K562 (cell line): ENCODE data around the gene MET. TPM values are rescaled to one million over a fixed set of nuclear protein-coding genes. Genes with fewer than 3 reads are reported as not detected.

Source experiments
- ATAC-seq: fragments of 200-7000 bp; cut with Tn5 transposase; 3 replicates; pipeline ENCODE4 v1.9.1; 2020; ENCODE audit warnings: moderate library complexity
- BruUV-seq: library from RNA; stranded (reverse); fragments of 400-500 nt; replicated peaks from 2 replicates; lab custom pipeline; 2021; lab: Mats Ljungman, UMichigan
- CTCF ChIA-PET: fragments of 300-600 bp; formaldehyde crosslinking; extraction: SDS; loops from one replicate; lab custom pipeline; 2021; ENCODE audit warnings: low intra/inter-chr PET ratio; lab: Yijun Ruan, JAX
- POLR2A ChIA-PET: fragments of 300-600, 350-650 bp; sonication (Branson Sonifier 250); formaldehyde crosslinking; extraction: SDS; loops from one replicate; lab custom pipeline; 2021; ENCODE audit warnings: antibody characterized with exemption, inconsistent platforms; lab: Yijun Ruan, JAX
- DNase-seq, 4 experiments: peaks; one replicate each; pipeline versions ENCODE4 v3.0.0 to v3.0.0-alpha.2; 2011 to 2018; ENCODE audit warnings: low spot score in 3 of 4, mixed read lengths in 3 of 4; ENCODE audit errors: extremely low read depth in 1 of 4
- FAIRE-seq: peaks from 2 replicates; lab custom pipeline; 2011; peaks lifted over from hg19 to GRCh38; lab: Jason Lieb, UNC
- H2AFZ ChIP-seq: 2 replicates; pipeline ENCODE4 v1.6.0; 2011; ENCODE audit warnings: low read depth, low read length, control low read depth, inconsistent platforms
- H3K27ac ChIP-seq: fragments of 200-600 bp; 3 replicates; pipeline ENCODE4 v1.8.0; 2011; ENCODE audit warnings: low read depth, mild to moderate bottlenecking, control low read depth, inconsistent platforms, low read length, moderate library complexity, mixed read lengths; ENCODE audit errors: extremely low read depth
- H3K27me3 ChIP-seq, 2 experiments: fragments of 300-600 bp in 1 of 2; 2 replicates in 1 of 2; 3 replicates in 1 of 2; pipeline versions ENCODE4 v1.6.0 to v1.8.0; 2011; ENCODE audit warnings: inconsistent platforms in 2 of 2, low read length in 2 of 2, mild to moderate bottlenecking in 1 of 2, mixed read lengths in 1 of 2, moderate library complexity in 1 of 2; ENCODE audit not compliant: control insufficient read depth in 2 of 2, insufficient read depth in 2 of 2
- H3K36me3 ChIP-seq: fragments of 300-600 bp; 3 replicates; pipeline ENCODE4 v1.8.0; 2011; ENCODE audit warnings: mild to moderate bottlenecking, low read length, inconsistent platforms; ENCODE audit not compliant: control insufficient read depth, insufficient read depth
- H3K4me1 ChIP-seq, 2 experiments: fragments of 200-600 bp in 1 of 2; replicated peaks in 1 of 2; 2 replicates in 1 of 2; 3 replicates in 1 of 2; pipeline versions ENCODE4 v1.5.1 to v1.8.0; 2011; ENCODE audit warnings: inconsistent platforms in 2 of 2, low read length in 2 of 2, mild to moderate bottlenecking in 1 of 2, mixed read lengths in 1 of 2, moderate library complexity in 1 of 2; ENCODE audit not compliant: control insufficient read depth in 2 of 2, insufficient read depth in 2 of 2
- H3K4me2 ChIP-seq: 2 replicates; pipeline ENCODE4 v1.6.1; 2011; ENCODE audit warnings: low read length, control low read depth, inconsistent platforms, mixed read lengths; ENCODE audit not compliant: insufficient read depth
- H3K4me3 ChIP-seq: fragments of 200-600 bp; sonication (generic), shearing (Covaris generic); 2 replicates; pipeline ENCODE4 v1.5.1; 2016; ENCODE audit warnings: control low read depth, inconsistent platforms
- H3K79me2 ChIP-seq: fragments of 200-600 bp; 3 replicates; pipeline ENCODE4 v1.8.0; 2011; ENCODE audit warnings: low read length, inconsistent platforms; ENCODE audit not compliant: control insufficient read depth, insufficient read depth
- H3K9ac ChIP-seq, 2 experiments: 2 replicates each; pipeline versions ENCODE4 v1.6.0 to v1.6.1; 2011; ENCODE audit warnings: low read depth in 2 of 2, low read length in 2 of 2, control low read depth in 1 of 2, inconsistent platforms in 1 of 2, mild to moderate bottlenecking in 1 of 2, mixed read lengths in 1 of 2; ENCODE audit not compliant: insufficient read depth in 1 of 2
- H3K9me1 ChIP-seq: one replicate; pipeline ENCODE4 v1.6.0; 2011; ENCODE audit warnings: inconsistent platforms, mild to moderate bottlenecking, low read length, moderate library complexity; ENCODE audit not compliant: control insufficient read depth, insufficient read depth
- H3K9me3 ChIP-seq: replicated peaks from 2 replicates; pipeline ENCODE4 v1.5.1; 2011; ENCODE audit warnings: low read depth, low read length, inconsistent platforms; ENCODE audit not compliant: control insufficient read depth, insufficient read depth
- H4K20me1 ChIP-seq: replicated peaks from 2 replicates; pipeline ENCODE4 v1.6.1; 2011; ENCODE audit warnings: low read length, inconsistent platforms, mixed read lengths; ENCODE audit not compliant: control insufficient read depth, insufficient read depth
- FOXJ2 ChIP-seq: fragments of 200-800 bp; sonication (Bioruptor generic); IDR thresholded peaks from 2 replicates; pipeline ENCODE4 v1.6.1; 2016; ENCODE audit warnings: missing genetic modification characterization, missing compliant biosample characterization
- HINFP ChIP-seq: fragments of 450-650 bp; conservative IDR thresholded peaks from 2 replicates; pipeline ENCODE4 v1.6.1; 2016; ENCODE audit warnings: missing genetic modification characterization, low read depth, mild to moderate bottlenecking, control low read depth, missing compliant biosample characterization
- SOX6 ChIP-seq: fragments of 450-650 bp; IDR thresholded peaks from 2 replicates; pipeline ENCODE4 v1.6.1; 2014; ENCODE audit warnings: mild to moderate bottlenecking
- ZNF512 ChIP-seq: IDR thresholded peaks from 2 replicates; pipeline ENCODE4 v1.6.1; 2016; ENCODE audit warnings: missing genetic modification characterization, missing compliant biosample characterization
- WGBS: fragments of 100-300 bp; shearing (Covaris generic); methylation state at CpG from one replicate; pipeline ENCODE4 v1.1.6; 2016; ENCODE audit warnings: low coverage, mixed read lengths; ENCODE audit not compliant: insufficient coverage; ENCODE audit errors: missing lambda C conversion rate; 5-methylcytosine and 5-hydroxymethylcytosine counted together
- in situ Hi-C: fragments of 300-500 bp; cut with MboI; formaldehyde crosslinking; loops from 4 replicates; pipeline ENCODE4 v1.15.0; 2018; ENCODE audit warnings: inconsistent platforms, mixed read lengths
- intact Hi-C: fragments of 100-400 bp; cut with micrococcal nuclease; formaldehyde crosslinking; loops from 2 replicates; pipeline ENCODE4 v1.14.2; 2022
- polyA plus RNA-seq, 8 experiments: library from polyadenylated mRNA; depleted of rRNA in 4 of 8; stranded (reverse) in 5 of 8; unstranded in 3 of 8; fragments of >200 nt; fragmentation: Nextera tagmentation in 2 of 8; fragmentation: Illumina TruSeq in 1 of 8; extraction: Ambion mirVana in 2 of 8; extraction: Trizol in 1 of 8; gene quantifications; 2 replicates each; pipeline versions ENCODE4 v1.2.1 to v1.2.3, GENCODE V29; 2011 to 2014; ENCODE audit warnings: inconsistent platforms in 1 of 8, missing spikeins in 1 of 8
- total RNA-seq, 7 experiments: library from RNA; depleted of rRNA in 6 of 7; stranded (reverse); fragments of >200 nt in 6 of 7; fragmentation: Illumina TruSeq in 2 of 7; extraction: Trizol in 2 of 7; gene quantifications; 2 replicates each; pipeline versions ENCODE4 v1.2.1 to v1.2.3, GENCODE V29; 2011 to 2021; ENCODE audit warnings: low replicate concordance in 1 of 7

MET gene
- total and polyA plus RNA-seq, 9 of the 15 experiments (the other 6 are each of a cell fraction or from before 2014, with no cell fraction given): 0.84 to 2.4 (median 1.1) TPM

GRCh38 chr7:116807011-116807560, 135.1 kb downstream of the MET start:
- no peaks in the 10 kb centered on the region for H3K4me1 ChIP-seq
- TF ChIP-seq FOXJ2 (tag) (no peak), HINFP (tag) (no peak), ZNF512 (0 out of 2 replicates have a peak, but pooled peaks have one; percentile 19), SOX6 (no peak)
- TF ChIP-seq, all 486 proteins: peak for 1
- no peak for DNase-seq
- intact Hi-C loops: no loop called here
- no peaks in the 10 kb centered on the region for H3K9me1 ChIP-seq
- H4K20me1 ChIP-seq: no peaks in the 10 kb centered on the region; the same call in 1 of the 2 replicates
- peaks cover 4 to 21% of the 10 kb centered on the region in 2 experiments; a peak in 4 of 5 replicates for H3K27me3 ChIP-seq
- H2AFZ ChIP-seq: no peak overlapping the region
- POLR2A ChIA-PET: no interaction called here
- H3K79me2 ChIP-seq: no peaks in the 10 kb centered on the region
- no peak overlapping the region for H3K4me3 ChIP-seq
- FAIRE-seq: no peak
- no peak overlapping the region for H3K27ac ChIP-seq
- no peaks in the 10 kb centered on the region for H3K9me3 ChIP-seq
- CTCF ChIA-PET: interaction anchor here (1.1 kb wide), 1 partner anchor 135 kb away, joined by 3 read pairs; the partner anchor contains the start of gene MET
- WGBS: 1% methylated on average over 3 of the region's 3 CpGs
- no peaks in the 10 kb centered on the region for H3K36me3 ChIP-seq
- H3K9ac ChIP-seq: no peak overlapping the region
- H3K4me2 ChIP-seq: no peak overlapping the region
- no TSS peak for BruUV-seq
- in situ Hi-C loops: no loop called here
- ATAC-seq: no peak
